ENCODE results near the gene NELL1. TPM values are rescaled to one million over a fixed set of nuclear protein-coding genes. Genes with fewer than 3 reads are reported as not detected.

The NELL1 gene
- total RNA-seq, 1 donor from 2014 or later = not detected

GRCh38 chr11:21371044-21371443, 701.7 kb downstream of the NELL1 start:
- Histone ChIP-seq H3K9me3 (ENCODE audit: low read depth) (no peaks in the 10 kb centered on the region), H3K27ac (no peak overlapping the region), H3K27me3 (no peaks in the 10 kb centered on the region), H3K9ac (no peak overlapping the region), H3K4me3 (no peak overlapping the region), H4K20me1 (ENCODE audit: low read depth) (no peaks in the 10 kb centered on the region), H3F3A (ENCODE audit: low read depth) (no peaks in the 10 kb centered on the region), H3K36me3 (no peaks in the 10 kb centered on the region), H3K4me1 (no peaks in the 10 kb centered on the region), H3K4me2 (no peak overlapping the region), H3K79me2 (ENCODE audit: low read depth) (no peaks in the 10 kb centered on the region), H2AFZ (replicated peaks) (no peak overlapping the region)
- TF ChIP-seq EZH2 (IDR thresholded peaks at IDR 0.05) = no peak
- no peak for TF ChIP-seq EZH2phosphoT487 (IDR thresholded peaks at IDR 0.05)
- TF ChIP-seq CTCF (IDR thresholded peaks at IDR 0.05) = no peak
- Mint-ChIP-seq H3K27ac (no peak overlapping the region), H3K9me3 (no peaks in the 10 kb centered on the region), H3K36me3 (no peaks in the 10 kb centered on the region), H3K4me3 (no peak overlapping the region), H3K27me3 (ENCODE audit: insufficient read depth, low read depth) (peaks cover 2% of the 10 kb centered on the region), H3K4me1 (no peaks in the 10 kb centered on the region)
- DNase-seq (ENCODE audit: low spot score) = no peak

- no peaks in the 10 kb centered on the region for H4K20me1 ChIP-seq (ENCODE audit: low read depth)
- TF ChIP-seq EZH2phosphoT487 (IDR thresholded peaks at IDR 0.05) = no peak
- no peak for TF ChIP-seq EZH2 (IDR thresholded peaks at IDR 0.05)
- no peak for TF ChIP-seq CTCF (IDR thresholded peaks at IDR 0.05)
- H3K36me3 Mint-ChIP-seq = no peaks in the 10 kb centered on the region
- no peaks in the 10 kb centered on the region for H3K4me1 ChIP-seq
- no peaks in the 10 kb centered on the region for H3K9me3 ChIP-seq (ENCODE audit: low read depth)
- H3F3A ChIP-seq (ENCODE audit: low read depth) = no peaks in the 10 kb centered on the region
- peaks cover 2% of the 10 kb centered on the region for H3K27me3 Mint-ChIP-seq (ENCODE audit: insufficient read depth, low read depth)
- H3K4me3 Mint-ChIP-seq = no peak overlapping the region
- no peaks in the 10 kb centered on the region for H3K4me1 Mint-ChIP-seq
- no peak for DNase-seq (ENCODE audit: low spot score)
- H3K27me3 ChIP-seq = no peaks in the 10 kb centered on the region
- no peaks in the 10 kb centered on the region for H3K9me3 Mint-ChIP-seq
- H3K9ac ChIP-seq = no peak overlapping the region
- H3K27ac ChIP-seq = no peak overlapping the region
- H3K79me2 ChIP-seq (ENCODE audit: low read depth) = no peaks in the 10 kb centered on the region
- no peak overlapping the region for H3K27ac Mint-ChIP-seq
- no peak overlapping the region for H3K4me3 ChIP-seq
- H2AFZ ChIP-seq (replicated peaks) = no peak overlapping the region
- no peaks in the 10 kb centered on the region for H3K36me3 ChIP-seq
- H3K4me2 ChIP-seq = no peak overlapping the region
These were observed 703.3 kb downstream of the NELL1 start for GRCh38 chr11:21372672-21373071.

- no peaks in the 10 kb centered on the region for H3K9me3 ChIP-seq (ENCODE audit: low read depth)
- no peak for DNase-seq (ENCODE audit: low spot score)
- Mint-ChIP-seq H3K4me3 (no peak overlapping the region), H3K27ac (no peak overlapping the region), H3K27me3 (ENCODE audit: insufficient read depth, low read depth) (peaks cover 2% of the 10 kb centered on the region), H3K4me1 (no peaks in the 10 kb centered on the region), H3K9me3 (no peaks in the 10 kb centered on the region), H3K36me3 (no peaks in the 10 kb centered on the region)
- H3K27ac ChIP-seq = no peak overlapping the region
- no peaks in the 10 kb centered on the region for H3K79me2 ChIP-seq (ENCODE audit: low read depth)
- no peak overlapping the region for H3K4me2 ChIP-seq
- H3F3A ChIP-seq (ENCODE audit: low read depth) = no peaks in the 10 kb centered on the region
- H2AFZ ChIP-seq (replicated peaks) = peak overlapping the region; percentile 9
- no peaks in the 10 kb centered on the region for H3K36me3 ChIP-seq
- TF ChIP-seq CTCF (IDR thresholded peaks at IDR 0.05) (no peak), EZH2phosphoT487 (IDR thresholded peaks at IDR 0.05) (no peak), EZH2 (IDR thresholded peaks at IDR 0.05) (no peak)
- H4K20me1 ChIP-seq (ENCODE audit: low read depth) = no peaks in the 10 kb centered on the region
- no peaks in the 10 kb centered on the region for H3K27me3 ChIP-seq
- H3K9ac ChIP-seq = no peak overlapping the region
- no peak overlapping the region for H3K4me3 ChIP-seq
- H3K4me1 ChIP-seq = no peaks in the 10 kb centered on the region
These were observed 705.0 kb downstream of the NELL1 start for GRCh38 chr11:21374376-21374775.

Data from neural progenitor cell (in vitro differentiated cells).